Kidney (tissue), 14 donors: ENCODE data around the gene C11orf68. TPM values are rescaled to one million over a fixed set of nuclear protein-coding genes. Genes with fewer than 3 reads are reported as not detected.
A peak's percentile ranks its signal among the peaks of the same experiment; 100 is the strongest.
"Not testable (repeated sequence)": the region's sequence is repeated elsewhere in the genome, so short reads cannot be mapped to it uniquely, and the experiment has no call there.

Source experiments
- DNase-seq, 5 donors: peaks; one replicate each; pipeline ENCODE4 v3.0.0-alpha.2; 2013 to 2020
- FAIRE-seq: peaks from 2 replicates; lab custom pipeline; 2012; peaks lifted over from hg19 to GRCh38; lab: Jason Lieb, UNC
- H3K27ac ChIP-seq, 2 donors: one replicate each; pipeline ENCODE4 v1.7.0; 2013; ENCODE audit warnings: low read depth in 2 of 2, low read length in 2 of 2, inconsistent platforms in 1 of 2
- H3K27me3 ChIP-seq: one replicate; pipeline ENCODE4 v1.7.1; 2013; ENCODE audit warnings: low read length, inconsistent platforms; ENCODE audit not compliant: control insufficient read depth, insufficient read depth
- H3K36me3 ChIP-seq, 3 donors: one replicate each; pipeline versions ENCODE4 v1.7.0 to v1.7.1; 2013; ENCODE audit warnings: low read length in 3 of 3, control low read depth in 1 of 3, inconsistent platforms in 1 of 3; ENCODE audit not compliant: insufficient read depth in 3 of 3, control insufficient read depth in 2 of 3
- H3K4me1 ChIP-seq, 3 donors: one replicate each; pipeline versions ENCODE4 v1.7.0 to v1.7.1; 2013; ENCODE audit warnings: low read length in 3 of 3, inconsistent platforms in 1 of 3, low read depth in 1 of 3; ENCODE audit not compliant: control insufficient read depth in 2 of 3, insufficient read depth in 2 of 3
- H3K4me3 ChIP-seq, 3 donors: one replicate each; pipeline versions ENCODE4 v1.7.0 to v1.8.1; 2013; ENCODE audit warnings: low read length in 3 of 3, control low read depth in 1 of 3, inconsistent platforms in 1 of 3
- H3K9ac ChIP-seq, 3 donors: one replicate each; pipeline versions ENCODE4 v1.7.0 to v1.7.1; 2013; ENCODE audit warnings: low read length in 3 of 3, control low read depth in 1 of 3, inconsistent platforms in 1 of 3
- H3K9me3 ChIP-seq, 3 donors: one replicate each; pipeline versions ENCODE4 v1.7.0 to v1.7.1; 2013; ENCODE audit warnings: low read length in 3 of 3, control low read depth in 1 of 3, inconsistent platforms in 1 of 3; ENCODE audit not compliant: control insufficient read depth in 2 of 3, insufficient read depth in 1 of 3
- intact Hi-C: fragments of 100-400 bp; cut with DNase I; formaldehyde crosslinking; loops from one replicate; pipeline ENCODE4 v1.11.1; 2022
- polyA plus RNA-seq: library from polyadenylated mRNA; stranded (reverse); fragments of 350-450 nt; fragmentation: Illumina TruSeq; extraction: RNeasy Lipid Tissue Mini Kit (QIAGEN cat#74804); gene quantifications from one replicate; pipeline ENCODE4 v1.2.3, GENCODE V29; 2014; ENCODE audit warnings: low read depth, low replicate concordance; ENCODE audit not compliant: insufficient read depth
- total RNA-seq: library from RNA; stranded (reverse); fragmentation: NEBNext Ultra II Directional; extraction: Animal tissue kit (Norgen Biotek cat#: 25700); gene quantifications from one replicate; pipeline ENCODE4 v1.2.1, GENCODE V29; 2021
- TF ChIP-seq, protein P1 (sequence below): IDR thresholded peaks from 3 replicates; pipeline ENCODE4 v1.5.1; 2012; ENCODE audit warnings: mild to moderate bottlenecking, moderate library complexity, borderline replicate concordance; ENCODE audit not compliant: insufficient read depth; ENCODE audit errors: extremely low read depth
- donor health status: control.
- donor health status: control.
- donor health status: control.
- donor health status: control.
- donor health status: control.
- donor health status: DM: yes; HTN: yes; CAD: no.
- donor health status: Normal renal cell carcinoma (clear cell type).

The C11orf68 gene
- total and polyA plus RNA-seq, 2 donors from 2014 or later, result 38.0 to 52.0 TPM

- Histone ChIP-seq H3K36me3 (no peaks in the 10 kb centered on the region), H3K4me3 (no peak overlapping the region), H3K9ac (no peak overlapping the region), H3K9me3 (no peaks in the 10 kb centered on the region), H3K27me3 (peaks cover 8% of the 10 kb centered on the region), H3K27ac (peak overlapping the region in 1 of 2 donors; percentile 82), H3K4me1 (peaks cover 0 to 23% (median 0%) of the 10 kb centered on the region in 3 donors)
- DNase-seq (peak in 1 of 5 donors; percentile 86), FAIRE-seq (no peak)
- intact Hi-C loops, result no loop called here
- TF ChIP-seq, protein P1, sequence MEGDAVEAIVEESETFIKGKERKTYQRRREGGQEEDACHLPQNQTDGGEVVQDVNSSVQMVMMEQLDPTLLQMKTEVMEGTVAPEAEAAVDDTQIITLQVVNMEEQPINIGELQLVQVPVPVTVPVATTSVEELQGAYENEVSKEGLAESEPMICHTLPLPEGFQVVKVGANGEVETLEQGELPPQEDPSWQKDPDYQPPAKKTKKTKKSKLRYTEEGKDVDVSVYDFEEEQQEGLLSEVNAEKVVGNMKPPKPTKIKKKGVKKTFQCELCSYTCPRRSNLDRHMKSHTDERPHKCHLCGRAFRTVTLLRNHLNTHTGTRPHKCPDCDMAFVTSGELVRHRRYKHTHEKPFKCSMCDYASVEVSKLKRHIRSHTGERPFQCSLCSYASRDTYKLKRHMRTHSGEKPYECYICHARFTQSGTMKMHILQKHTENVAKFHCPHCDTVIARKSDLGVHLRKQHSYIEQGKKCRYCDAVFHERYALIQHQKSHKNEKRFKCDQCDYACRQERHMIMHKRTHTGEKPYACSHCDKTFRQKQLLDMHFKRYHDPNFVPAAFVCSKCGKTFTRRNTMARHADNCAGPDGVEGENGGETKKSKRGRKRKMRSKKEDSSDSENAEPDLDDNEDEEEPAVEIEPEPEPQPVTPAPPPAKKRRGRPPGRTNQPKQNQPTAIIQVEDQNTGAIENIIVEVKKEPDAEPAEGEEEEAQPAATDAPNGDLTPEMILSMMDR, result no peak
Measured at GRCh38 chr11:65894034-65894591, 24.7 kb downstream of the C11orf68 start.

GRCh38 chr11:65892661-65893317 lies 26.1 kb downstream of the C11orf68 start:
- Histone ChIP-seq H3K27ac (peak overlapping the region in 1 of 2 donors; percentile 17), H3K4me1 (peaks cover 0 to 30% (median 0%) of the 10 kb centered on the region in 3 donors), H3K9me3 (no peaks in the 10 kb centered on the region), H3K4me3 (peak overlapping the region in 1 of 3 donors; percentile 71), H3K36me3 (no peaks in the 10 kb centered on the region), H3K27me3 (no peaks in the 10 kb centered on the region), H3K9ac (no peak overlapping the region)
- TF ChIP-seq, protein P1, result no peak
- DNase-seq (peak in 1 of 5 donors; percentile 50), FAIRE-seq (no peak)
- intact Hi-C loops, result no loop called here

DNA sequence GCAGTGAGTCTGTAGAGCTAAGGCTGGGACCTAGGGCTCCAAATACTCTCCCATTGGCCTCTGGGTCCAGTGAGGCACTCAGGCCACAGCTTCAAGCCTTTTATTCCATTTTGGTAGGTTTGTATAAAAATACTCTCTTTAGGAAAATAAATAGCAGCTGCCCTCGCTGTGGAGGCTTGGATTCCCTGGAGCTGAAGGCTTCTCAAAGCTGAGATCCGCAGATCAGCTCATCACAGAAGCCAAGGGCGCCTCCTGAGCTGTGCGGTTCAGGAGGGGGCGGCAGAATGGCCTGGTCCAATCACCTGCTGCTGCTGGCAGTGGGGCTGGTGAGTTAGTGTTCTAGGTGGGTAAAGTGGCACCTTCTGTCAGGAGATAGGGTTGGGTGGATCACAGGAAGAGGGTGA lies 26.7 kb downstream of the C11orf68 start:
- H3K36me3 ChIP-seq, FAIRE-seq, intact Hi-C loops, H3K9me3 ChIP-seq, H3K27me3 ChIP-seq: not testable (repeated sequence)
- peak overlapping the region in 1 of 3 donors; percentile 55 for H3K9ac ChIP-seq
- DNase-seq, result peak in 1 of 5 donors; percentile 44
- H3K4me3 ChIP-seq, result peak overlapping the region; percentile 16 to 71 (median 47)
- H3K27ac ChIP-seq, result peak overlapping the region; percentile 32 to 76
- H3K4me1 ChIP-seq, result peaks cover 0 to 35% (median 4%) of the 10 kb centered on the region in 3 donors
